Iris pigment epithelial cell (primary cell): ENCODE data around the gene FAM131C.
A peak's percentile ranks its signal among the peaks of the same experiment; 100 is the strongest.
"Not testable (repeated sequence)": the region's sequence is repeated elsewhere in the genome, so short reads cannot be mapped to it uniquely, and the experiment has no call there.

ENCODE experiments used
- DNase-seq: peaks from one replicate; pipeline ENCODE4 v3.0.0-alpha.2; 2011; ENCODE audit warnings: low read depth

The FAM131C gene

DNA sequence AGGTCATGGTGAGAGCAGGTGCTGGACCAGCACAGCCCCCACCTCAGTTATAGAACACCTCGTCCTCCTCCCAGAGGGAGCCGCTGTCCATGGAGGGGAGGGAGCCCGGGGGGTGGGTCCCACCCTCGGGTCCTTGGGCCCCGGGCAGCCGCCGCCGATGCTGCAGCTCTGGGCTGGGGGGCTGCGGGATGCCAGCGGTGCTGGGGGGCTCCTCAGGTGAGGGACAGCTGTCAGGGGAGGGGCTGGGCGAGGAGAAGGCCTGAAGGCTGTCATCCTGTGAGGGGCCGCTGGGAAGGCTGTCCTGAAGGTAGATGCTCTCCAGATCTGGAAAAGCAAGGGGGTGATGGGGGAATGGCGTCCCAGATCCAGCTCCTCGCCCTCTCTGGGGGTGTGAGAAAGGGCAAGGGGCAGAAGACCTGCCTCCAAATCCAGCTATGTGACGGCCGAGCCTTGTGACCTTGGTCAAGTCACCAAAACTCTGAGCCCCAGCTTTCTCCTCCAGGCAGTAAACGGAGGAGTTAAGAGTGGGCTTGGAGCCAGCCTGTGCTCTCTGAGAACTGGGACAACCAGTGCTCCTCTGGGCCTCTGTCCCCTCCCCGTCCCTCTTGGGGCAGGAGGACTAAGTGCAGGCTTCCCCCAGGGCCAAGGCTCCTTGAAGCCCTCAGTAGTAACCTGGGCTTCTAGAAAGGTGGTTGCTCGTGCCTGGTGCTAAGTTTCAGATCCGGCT, 14.9 kb downstream of the FAM131C start:
- not testable (repeated sequence) for DNase-seq

DNA sequence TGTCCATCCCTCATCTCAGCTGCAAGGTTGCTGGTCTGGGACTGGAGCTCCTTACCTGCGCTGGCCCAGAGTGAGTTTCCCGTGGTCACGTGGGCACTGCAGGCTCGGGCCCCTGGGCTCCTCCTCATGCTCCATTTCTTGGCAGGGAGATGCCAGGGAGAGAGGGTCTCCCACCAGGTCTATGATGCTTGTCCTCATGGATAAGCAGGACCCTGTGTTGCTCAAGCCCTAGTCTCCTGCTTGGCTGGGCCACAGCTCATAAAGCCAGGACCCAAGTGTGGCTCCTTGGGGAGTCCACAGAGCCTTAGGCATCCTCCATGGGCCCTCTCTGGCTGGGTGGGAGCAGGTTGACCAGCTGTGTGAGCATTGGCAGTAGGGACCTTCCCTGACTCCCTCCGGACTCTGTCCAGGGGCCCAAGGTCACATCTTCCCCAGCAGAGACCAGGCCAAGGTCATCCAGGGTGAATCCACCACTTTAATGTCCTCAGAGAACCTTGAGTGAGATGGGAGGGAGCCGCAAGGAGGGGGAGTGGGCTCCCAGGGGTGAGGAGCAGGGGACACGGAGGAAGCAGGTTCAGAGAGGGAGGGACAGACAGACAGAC, 16.0 kb downstream of the FAM131C start:
- not testable (repeated sequence) for DNase-seq

DNA sequence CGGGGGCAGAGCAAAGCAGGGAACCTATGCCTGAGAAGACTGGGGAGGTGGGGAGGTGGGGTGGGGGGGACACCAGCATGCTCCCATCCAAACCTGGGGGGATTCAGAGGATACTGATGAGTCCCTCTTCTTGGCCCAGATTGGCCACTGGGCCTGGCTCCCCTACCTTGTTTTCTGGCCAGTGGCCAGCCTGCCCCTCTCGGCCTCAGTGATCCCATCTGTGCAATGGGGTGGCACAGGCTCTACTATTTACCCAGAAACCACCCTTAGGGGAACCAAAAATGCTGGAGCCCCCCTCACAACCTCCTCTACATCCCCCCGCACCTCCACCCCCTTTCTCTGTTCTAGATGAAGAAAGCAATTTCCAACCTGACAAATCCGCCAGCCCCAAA, 16.9 kb downstream of the FAM131C start:
- DNase-seq, result not testable (repeated sequence)

DNA sequence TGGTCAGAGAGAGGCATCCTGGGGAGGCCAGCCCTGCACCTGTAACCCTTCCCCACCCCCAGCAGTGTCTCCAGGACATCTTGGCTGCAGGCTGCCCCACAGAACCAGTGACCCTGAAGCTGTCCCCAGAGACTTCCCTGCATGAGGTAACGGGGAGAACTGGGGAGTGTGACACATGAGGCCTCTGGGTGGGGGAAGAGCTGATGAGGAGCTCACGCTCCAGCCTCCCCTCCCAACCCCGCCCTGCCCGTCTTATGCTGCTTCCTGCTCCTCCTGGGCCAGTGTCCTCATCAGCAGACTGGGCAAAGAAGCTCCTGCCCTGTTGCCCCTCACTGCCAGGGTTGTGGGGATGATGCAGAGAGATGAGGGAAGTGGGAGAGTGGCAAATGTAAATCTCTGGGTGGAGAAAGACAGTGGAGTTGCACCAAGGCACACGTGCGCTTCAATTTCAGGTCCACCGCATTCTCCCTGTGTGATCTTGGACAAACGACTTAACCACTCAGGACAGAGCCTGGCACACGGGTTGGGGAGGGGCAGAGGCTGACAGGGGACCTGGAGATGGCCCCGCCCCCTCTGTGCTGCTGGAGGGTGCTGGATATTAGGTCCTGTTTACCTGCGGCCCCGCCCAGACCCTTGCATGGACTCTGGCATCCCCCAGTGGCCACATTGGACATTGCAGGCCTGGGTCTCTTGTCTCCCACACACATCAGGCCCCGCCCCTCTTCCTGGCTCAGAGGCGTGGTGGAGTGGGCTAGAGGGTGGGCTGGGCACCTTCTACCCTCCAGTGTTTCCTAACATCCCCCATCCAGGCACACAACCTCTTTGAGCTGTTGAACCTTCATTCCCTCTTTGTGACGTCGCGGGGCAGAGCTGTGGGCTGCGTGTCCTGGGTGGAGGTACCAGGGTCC, 17.6 kb downstream of the FAM131C start:
- peak; percentile 67 for DNase-seq

DNA sequence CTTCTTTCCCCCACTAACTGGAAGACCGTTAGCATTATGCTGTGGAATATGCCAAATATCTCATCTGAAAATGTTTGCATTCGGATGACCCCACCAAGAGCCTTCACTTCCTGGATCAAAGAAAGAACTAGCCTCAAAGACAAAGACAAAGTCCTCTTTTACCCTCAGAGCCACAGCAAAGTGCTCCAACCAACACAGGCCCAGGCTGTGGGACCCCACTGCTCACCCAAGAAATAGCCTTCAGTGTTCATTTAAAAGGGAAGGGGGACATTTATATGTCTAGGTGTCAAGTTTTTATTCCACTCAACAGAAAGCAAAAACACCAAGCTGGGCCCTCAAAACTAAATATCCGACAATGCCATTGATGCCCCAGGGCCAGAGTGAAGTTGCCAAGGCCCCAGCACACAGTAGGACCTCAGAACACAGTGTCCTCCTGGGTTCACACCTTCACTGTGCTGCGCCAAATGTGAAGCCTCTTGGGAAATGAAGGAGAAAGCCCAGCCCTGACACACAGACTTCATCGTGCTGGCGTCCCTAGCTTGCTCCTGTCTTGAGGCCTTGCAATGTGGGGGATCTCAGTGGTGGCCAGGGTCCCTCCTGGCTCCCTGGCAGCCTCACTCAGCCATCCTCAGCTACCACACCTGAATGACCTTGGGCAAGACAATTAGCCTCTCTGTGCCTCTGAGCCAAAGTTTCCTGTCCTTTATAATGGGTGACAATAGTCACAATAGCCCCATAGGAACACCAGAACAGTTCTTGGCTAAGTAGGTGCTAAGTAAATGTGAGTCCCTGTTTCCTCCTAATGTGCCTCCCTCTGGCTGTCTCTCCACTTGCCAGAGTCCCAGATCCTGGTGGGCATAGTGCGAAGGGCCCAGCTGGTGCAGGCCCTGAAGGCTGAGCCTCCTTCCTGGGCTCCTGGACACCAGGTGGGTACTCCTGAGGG, 18.6 kb downstream of the FAM131C start:
- no peak for DNase-seq

DNA sequence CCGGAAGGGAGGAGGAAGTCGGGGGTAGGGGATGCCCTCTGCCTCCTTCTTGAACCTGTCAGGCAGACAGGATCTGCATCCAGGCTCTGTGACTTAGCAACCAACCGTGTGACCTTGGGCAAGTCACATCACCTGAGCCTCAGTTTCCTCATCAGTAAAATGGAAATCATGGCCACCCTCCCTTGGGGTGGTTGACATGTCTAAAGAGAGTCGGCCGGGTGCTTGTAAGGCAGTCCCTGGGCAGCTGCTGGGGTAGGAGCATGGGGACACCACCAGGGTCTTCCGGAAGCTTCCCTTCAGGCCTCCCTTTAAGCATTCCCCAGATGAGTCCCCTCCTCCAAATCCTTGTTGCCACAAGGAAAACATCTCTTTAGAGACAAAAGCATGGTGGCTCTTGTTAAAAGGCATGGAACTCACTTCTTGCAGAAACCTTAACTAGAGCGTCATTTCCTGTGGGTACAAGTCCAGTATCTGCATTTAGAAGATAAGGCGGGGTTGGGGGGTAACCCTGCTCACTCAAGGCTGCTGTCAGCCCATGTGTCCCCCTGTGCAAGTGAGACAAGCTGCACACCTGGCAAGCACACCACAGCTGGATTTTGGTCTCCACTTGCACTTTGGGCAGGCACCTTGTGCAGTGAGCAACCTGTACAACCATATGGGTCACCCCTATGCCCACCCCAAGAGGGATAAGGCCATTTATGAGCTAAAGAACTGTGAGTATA, 19.5 kb downstream of the FAM131C start:
- DNase-seq, result no peak

DNA sequence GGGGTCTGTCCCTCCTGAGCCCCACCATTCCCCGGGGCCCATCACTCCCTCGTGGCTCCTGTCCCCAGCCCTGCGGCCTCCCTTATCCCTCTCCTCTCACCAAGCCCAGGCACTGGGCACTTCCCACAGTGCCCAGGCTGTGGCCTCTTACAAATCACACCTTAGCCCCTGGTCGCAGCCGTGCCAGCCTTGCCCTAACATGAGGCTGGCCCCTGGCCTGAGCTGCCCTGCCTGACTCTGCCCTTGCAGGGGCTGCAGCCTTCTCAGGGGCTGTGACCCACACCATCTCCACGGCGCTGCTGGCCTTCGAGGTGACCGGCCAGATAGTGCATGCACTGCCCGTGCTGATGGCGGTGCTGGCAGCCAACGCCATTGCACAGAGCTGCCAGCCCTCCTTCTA, 21.5 kb downstream of the FAM131C start:
- not testable (repeated sequence) for DNase-seq

DNA sequence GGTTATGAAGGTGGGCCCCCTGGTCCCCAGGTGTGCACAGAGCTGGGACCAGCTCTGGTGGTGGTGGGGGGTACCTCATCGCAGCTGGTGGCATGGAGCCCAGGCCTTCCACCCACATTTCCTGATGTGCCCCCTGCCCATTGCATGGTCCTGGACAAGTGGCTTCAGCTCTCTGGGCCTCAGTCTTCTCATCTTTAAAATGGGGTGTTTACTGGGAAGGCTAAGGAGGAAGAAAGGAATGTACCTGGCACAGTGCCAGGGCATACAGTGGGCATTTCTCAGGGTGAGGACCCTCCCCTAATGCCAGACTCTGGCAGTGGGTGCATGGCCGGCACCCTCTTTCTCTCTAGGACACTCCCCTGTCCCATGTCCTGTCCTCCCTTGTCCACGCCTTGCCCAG, 22.4 kb downstream of the FAM131C start:
- DNase-seq, result no peak

DNA sequence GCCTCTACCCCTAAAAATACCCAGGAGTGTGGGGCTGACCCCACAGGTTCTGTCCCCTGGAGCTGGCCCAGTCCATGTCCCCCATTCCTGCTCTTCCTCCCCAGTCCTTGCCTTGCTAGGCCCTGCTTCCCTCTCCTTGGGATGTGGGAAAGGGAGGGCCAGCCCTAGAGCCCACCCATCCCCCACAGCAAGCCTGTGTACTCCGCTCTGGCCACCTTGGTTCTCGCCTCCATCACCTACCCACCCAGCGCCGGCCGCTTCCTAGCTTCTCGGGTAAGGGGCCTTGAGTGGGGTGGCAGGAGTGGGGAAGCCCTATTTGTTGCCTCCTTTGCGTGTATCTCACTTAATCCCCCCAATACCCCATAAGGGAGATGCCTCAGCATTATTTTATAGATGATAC, 23.1 kb downstream of the FAM131C start:
- DNase-seq, result no peak

DNA sequence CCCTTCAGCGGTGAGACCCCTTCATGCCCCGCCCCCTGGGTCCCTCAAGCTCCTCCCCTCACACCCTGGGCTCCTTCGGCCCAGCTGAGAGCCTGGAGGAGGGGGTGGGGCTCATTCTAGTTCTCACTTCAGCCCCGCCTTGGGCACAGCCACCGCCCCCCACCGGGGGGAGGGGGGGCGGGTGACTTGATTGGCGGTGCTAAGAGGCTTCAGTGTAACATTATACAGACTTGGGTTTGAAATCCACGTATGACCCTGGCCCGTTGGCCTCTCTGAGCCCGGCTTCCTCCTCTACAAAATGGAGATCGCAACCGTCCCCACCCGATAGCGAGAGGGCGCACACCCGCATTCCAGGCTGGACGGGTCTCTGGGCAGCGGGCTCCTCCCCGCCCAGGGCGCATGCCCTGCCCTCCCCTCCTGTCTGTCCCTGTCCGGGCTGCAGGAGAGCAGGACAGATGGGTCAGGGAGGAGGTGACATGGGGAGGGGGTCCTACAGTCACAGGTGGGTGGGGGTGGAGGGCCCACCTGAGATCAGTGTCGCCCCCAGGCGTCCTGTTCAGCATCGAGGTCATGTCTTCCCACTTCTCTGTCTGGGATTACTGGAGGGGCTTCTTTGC, 24.8 kb downstream of the FAM131C start:
- peak; percentile 27 for DNase-seq

DNA sequence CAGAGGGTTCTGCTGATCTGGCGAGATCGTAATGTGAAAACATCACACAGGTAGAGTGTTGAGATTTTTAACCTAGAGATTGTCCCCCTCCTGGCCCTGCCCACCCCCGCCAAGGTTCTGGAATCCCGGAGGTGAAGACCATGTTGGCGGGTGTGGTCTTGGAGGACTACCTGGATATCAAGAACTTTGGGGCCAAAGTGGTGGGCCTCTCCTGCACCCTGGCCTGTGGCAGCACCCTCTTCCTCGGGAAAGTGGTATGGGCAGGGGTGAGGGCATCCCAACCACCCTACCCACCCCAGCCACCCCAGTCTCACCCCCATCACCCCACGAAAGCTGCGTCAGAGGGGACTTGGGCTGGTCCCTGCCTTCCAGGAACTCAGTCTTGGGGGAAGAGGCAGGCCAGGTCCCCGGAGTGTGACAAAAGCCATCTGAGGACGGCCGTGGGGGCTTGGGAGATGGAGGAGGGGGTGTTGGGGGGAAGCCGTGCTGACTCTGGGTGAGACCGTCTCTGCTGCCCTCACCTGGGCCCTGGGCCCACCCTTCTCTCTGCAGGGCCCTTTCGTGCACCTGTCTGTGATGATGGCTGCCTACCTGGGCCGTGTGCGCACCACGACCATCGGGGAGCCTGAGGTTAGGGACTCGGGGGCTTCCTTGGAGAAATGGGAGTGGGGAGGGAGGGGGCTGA, 25.5 kb downstream of the FAM131C start:
- DNase-seq, result no peak

DNA sequence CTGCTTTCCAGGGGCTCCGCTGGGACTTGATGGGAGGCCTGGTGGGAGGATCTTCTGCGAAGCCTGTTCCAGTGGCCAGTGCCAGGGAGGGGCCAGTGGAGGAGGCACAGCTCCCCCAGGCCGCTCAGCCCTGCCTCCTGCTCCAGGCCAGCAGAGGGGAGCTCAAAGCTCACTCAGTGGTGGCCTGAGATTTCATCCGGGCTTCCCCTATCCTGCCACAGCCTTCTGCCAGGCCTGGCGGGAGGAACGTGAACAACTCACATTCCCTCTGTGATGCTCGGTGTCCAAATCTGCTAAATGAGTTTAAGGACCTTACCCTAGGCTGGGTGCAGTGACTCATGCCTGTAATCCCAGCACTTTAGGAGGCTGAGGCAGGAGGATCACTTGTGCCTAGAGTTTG, 26.6 kb downstream of the FAM131C start:
- peak; percentile 9 for DNase-seq

DNA sequence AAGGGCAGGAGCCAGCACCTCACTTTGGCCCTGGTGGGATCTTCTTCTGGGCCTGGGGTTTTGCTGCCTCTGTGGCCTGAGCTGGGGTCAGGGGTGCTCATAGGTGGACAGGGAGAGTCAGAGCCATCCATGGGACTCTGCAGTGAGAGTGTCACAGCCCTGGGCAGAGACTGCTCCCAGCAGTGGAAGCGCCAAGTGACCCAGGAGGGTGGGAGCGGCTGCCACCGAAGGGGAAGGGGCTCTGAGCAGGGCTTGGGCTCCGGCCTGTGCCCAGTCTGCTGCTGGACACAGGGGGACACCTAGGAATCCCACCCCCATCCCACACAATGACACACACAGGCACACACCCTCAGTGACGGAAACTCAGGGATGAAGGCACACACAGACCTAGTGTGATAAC, 29.5 kb downstream of the FAM131C start:
- no peak for DNase-seq

DNA sequence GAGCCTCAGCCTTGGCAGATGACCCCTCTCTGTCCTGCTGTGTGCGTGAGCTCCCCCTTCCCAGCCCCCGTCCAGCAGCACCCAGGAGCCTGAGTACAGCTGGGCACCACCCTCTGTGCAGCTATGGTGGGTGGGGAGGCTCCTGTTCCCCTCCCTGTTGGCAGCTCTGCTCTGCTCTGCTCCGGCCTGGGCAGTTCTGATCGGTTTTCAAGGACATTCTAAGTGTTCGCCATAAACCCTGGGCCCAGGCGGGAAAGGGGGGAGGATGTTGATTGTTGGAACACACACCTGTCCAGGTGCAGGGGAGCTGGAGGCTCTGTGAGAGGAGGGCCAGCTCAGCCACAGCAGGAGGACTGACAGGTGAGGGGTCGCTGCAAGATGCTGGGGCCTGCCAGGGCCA, 29.9 kb downstream of the FAM131C start, which contains the start of gene CLCNKB:
TSS of gene CLCNKB (plus strand) at position 262 of the 400 bp plus-strand sequence. CDS start 711 bp downstream, outside the sequence.
- no peak for DNase-seq

DNA sequence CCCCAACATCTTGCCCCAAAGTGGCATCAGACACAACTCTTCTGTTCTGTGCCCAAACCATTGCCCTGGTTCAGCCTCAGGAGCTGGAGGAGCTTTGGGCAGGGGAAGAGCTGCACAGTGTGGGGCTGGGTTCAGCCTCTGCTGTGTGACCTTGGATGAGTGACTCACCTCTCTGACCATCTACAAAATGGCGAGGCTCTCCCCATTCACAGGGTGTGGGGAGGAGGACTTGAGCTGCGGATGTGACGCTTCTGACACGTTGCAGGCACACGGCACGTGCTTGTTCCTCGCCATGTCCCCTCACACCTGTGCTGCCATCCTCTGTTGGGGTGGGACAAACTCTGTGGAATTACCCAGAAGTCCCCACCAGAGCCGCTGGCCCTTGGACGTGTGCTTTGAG, 30.8 kb downstream of the FAM131C start:
- DNase-seq, result not testable (repeated sequence)

DNA sequence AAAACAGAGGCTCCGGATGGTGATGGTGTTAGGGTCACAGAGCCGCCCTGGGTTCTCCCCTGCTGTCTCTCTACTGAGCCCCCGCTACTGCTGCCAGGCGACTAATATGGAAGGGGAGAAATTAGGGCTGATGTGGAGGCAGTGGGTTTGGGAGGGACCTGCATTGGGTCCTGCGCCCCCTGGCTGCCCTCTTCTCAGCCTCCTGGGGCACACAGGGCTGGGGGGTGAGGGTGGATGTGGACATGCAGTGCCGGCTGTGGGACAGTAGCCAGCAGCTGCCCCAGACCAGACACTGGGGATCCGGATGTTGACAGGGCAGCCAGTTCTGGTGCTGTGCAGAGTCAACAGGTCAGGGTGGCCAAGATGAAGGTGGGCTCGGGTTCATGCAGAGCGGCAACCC, 31.4 kb downstream of the FAM131C start:
- no peak for DNase-seq

DNA sequence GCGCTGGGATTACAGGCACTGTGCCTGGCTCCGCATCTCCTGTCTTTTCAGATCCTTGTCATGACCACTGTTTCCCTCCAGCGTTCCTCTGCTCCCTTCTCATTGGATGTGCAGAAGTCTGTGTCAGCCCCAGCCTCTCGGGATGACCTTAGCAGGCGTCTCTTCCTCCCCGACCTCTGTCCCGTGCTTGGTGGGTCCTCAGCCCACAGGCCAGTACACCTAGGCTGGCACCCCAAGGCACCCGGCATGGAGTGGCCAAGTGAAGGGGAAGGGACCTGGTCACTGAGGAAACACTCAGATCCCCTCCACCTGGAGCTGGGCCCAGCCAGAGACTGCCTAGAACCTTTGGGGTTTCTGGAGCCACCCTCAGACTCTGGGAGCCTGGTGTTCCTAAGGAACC, 32.3 kb downstream of the FAM131C start:
- DNase-seq, result no peak

DNA sequence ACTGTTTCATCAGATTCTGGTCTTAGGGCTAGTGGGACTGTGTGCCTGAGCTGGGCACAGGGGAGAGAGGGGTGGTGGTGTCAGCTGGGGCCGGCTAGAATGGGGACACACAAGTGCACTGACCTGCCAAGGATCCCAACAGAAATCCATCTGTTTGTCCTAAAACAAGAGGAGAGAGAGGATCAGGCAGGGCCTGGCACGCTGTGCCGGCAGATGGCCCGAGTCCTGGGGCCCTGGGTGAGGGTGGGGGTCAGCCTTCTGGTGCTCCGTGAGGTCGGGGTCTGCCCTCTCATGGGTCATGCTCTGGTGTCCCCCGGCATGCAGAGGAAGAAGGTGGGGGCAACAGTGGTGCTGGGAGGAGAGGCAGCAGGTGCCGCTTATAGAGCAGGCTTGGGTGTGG, 33.6 kb downstream of the FAM131C start:
- not testable (repeated sequence) for DNase-seq

DNA sequence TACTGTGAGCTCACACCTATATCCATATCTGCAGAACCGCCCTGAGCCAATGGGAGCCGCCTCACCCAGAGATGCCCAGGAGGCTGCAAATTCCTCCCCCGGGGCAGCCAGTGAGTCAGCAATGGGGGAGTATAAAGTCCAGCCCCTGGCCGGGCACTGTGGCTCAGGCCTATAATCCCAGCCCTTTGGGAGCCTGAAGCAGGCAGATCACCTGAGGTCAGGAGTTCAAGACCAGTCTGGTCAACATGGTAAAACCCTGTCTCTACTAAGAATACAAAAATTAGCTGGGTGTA, 34.9 kb downstream of the FAM131C start:
- DNase-seq, result no peak

DNA sequence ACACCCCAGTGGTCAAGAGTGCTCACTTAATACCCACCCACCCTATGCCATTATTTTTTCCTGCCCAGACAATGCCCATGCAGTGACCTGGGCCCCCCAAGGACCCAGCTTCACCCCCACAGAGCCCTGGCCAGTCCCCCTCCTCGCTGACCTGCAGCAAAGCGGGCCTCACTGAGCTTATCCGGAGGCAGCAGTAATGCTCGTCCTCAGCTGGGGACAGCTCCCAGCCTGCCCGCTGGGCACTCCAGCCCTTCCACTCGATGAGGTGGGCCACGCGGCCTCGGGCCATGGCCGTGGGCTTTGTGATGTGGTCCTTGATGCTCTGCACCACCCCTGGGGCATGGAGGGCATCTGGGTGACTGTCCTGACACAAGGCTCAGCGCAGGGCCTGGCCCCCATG, 37.0 kb downstream of the FAM131C start:
- not testable (repeated sequence) for DNase-seq
